ENCODE measurements around the gene PAX5.

PAX5 gene

GRCh38 chr9:36835271-36835996, 198.6 kb downstream of the PAX5 start:
- in situ Hi-C loops (cut with MboI; ENCODE audit: low pct_unique_long_range_greater_than_20kb, low sequenced_read_pairs): loop anchor here (25.0 kb wide), 1 partner anchor 552 kb away; no protein-coding TSS in a partner anchor
- no peak for DNase-seq

GRCh38 chr9:36834736-36835135, 199.3 kb downstream of the PAX5 start:
- DNase-seq: no peak
- in situ Hi-C loops (cut with MboI; ENCODE audit: low pct_unique_long_range_greater_than_20kb, low sequenced_read_pairs): loop anchor here (25.0 kb wide), 1 partner anchor 553 kb away; no protein-coding TSS in a partner anchor

- DNase-seq: no peak
- in situ Hi-C loops (cut with MboI; ENCODE audit: low pct_unique_long_range_greater_than_20kb, low sequenced_read_pairs): loop anchor here (25.0 kb wide), 1 partner anchor 553 kb away; no protein-coding TSS in a partner anchor
These were observed 200.1 kb downstream of the PAX5 start for GRCh38 chr9:36833954-36834353.

- no peak for DNase-seq
- in situ Hi-C loops (cut with MboI; ENCODE audit: low pct_unique_long_range_greater_than_20kb, low sequenced_read_pairs): loop anchor here (25.0 kb wide), 1 partner anchor 555 kb away; no protein-coding TSS in a partner anchor
These were observed 201.8 kb downstream of the PAX5 start for GRCh38 chr9:36832164-36832795.

GRCh38 chr9:36831381-36832161, 202.5 kb downstream of the PAX5 start:
- in situ Hi-C loops (cut with MboI; ENCODE audit: low pct_unique_long_range_greater_than_20kb, low sequenced_read_pairs): loop anchor here (25.0 kb wide), 1 partner anchor 556 kb away; no protein-coding TSS in a partner anchor
- no peak for DNase-seq

GRCh38 chr9:36828611-36829013, 205.5 kb downstream of the PAX5 start:
- DNase-seq: peak; percentile 12
- in situ Hi-C loops (cut with MboI; ENCODE audit: low pct_unique_long_range_greater_than_20kb, low sequenced_read_pairs): loop anchor here (25.0 kb wide), 1 partner anchor 559 kb away; no protein-coding TSS in a partner anchor

- no peak for DNase-seq
- in situ Hi-C loops (cut with MboI; ENCODE audit: low pct_unique_long_range_greater_than_20kb, low sequenced_read_pairs): loop anchor here (25.0 kb wide), 1 partner anchor 560 kb away; no protein-coding TSS in a partner anchor
These were observed 206.5 kb downstream of the PAX5 start for GRCh38 chr9:36827593-36827992.

GRCh38 chr9:36826581-36826980, 207.5 kb downstream of the PAX5 start:
- in situ Hi-C loops (cut with MboI; ENCODE audit: low pct_unique_long_range_greater_than_20kb, low sequenced_read_pairs): loop anchor here (25.0 kb wide), 1 partner anchor 561 kb away; no protein-coding TSS in a partner anchor
- DNase-seq: no peak

GRCh38 chr9:36825179-36825578, 208.9 kb downstream of the PAX5 start:
- in situ Hi-C loops (cut with MboI; ENCODE audit: low pct_unique_long_range_greater_than_20kb, low sequenced_read_pairs): loop anchor here (25.0 kb wide), 1 partner anchor 562 kb away; no protein-coding TSS in a partner anchor
- DNase-seq: no peak

GRCh38 chr9:36823934-36824333, 210.1 kb downstream of the PAX5 start:
- DNase-seq: no peak
- in situ Hi-C loops (cut with MboI; ENCODE audit: low pct_unique_long_range_greater_than_20kb, low sequenced_read_pairs): loop anchor here (25.0 kb wide), 1 partner anchor 88 kb away; no protein-coding TSS in a partner anchor

- in situ Hi-C loops (cut with MboI; ENCODE audit: low pct_unique_long_range_greater_than_20kb, low sequenced_read_pairs): loop anchor here (25.0 kb wide), 1 partner anchor 89 kb away; no protein-coding TSS in a partner anchor
- DNase-seq: no peak
These were observed 210.6 kb downstream of the PAX5 start for GRCh38 chr9:36823466-36823865.

GRCh38 chr9:36822201-36822600, 211.9 kb downstream of the PAX5 start:
- no peak for DNase-seq
- in situ Hi-C loops (cut with MboI; ENCODE audit: low pct_unique_long_range_greater_than_20kb, low sequenced_read_pairs): loop anchor here (25.0 kb wide), 1 partner anchor 90 kb away; no protein-coding TSS in a partner anchor

GRCh38 chr9:36820392-36820861, 213.6 kb downstream of the PAX5 start:
- in situ Hi-C loops (cut with MboI; ENCODE audit: low pct_unique_long_range_greater_than_20kb, low sequenced_read_pairs): loop anchor here (25.0 kb wide), 1 partner anchor 92 kb away; no protein-coding TSS in a partner anchor
- no peak for DNase-seq

GRCh38 chr9:36818965-36819870, 214.8 kb downstream of the PAX5 start:
- no peak for DNase-seq
- in situ Hi-C loops (cut with MboI; ENCODE audit: low pct_unique_long_range_greater_than_20kb, low sequenced_read_pairs): loop anchor here (25.0 kb wide), 1 partner anchor 93 kb away; no protein-coding TSS in a partner anchor

GRCh38 chr9:36818242-36818938, 215.7 kb downstream of the PAX5 start:
- no peak for DNase-seq

GRCh38 chr9:36817160-36817834, 216.8 kb downstream of the PAX5 start:
- in situ Hi-C loops (cut with MboI; ENCODE audit: low pct_unique_long_range_greater_than_20kb, low sequenced_read_pairs): loop anchor here (25.0 kb wide), 1 partner anchor 95 kb away; no protein-coding TSS in a partner anchor
- DNase-seq: no peak

More at GRCh38 chr9:36818242-36818938, 215.7 kb downstream of the PAX5 start:
- in situ Hi-C loops (cut with MboI; ENCODE audit: low pct_unique_long_range_greater_than_20kb, low sequenced_read_pairs): loop anchor here (25.0 kb wide), 1 partner anchor 94 kb away; no protein-coding TSS in a partner anchor

GRCh38 chr9:36816371-36816770, 217.7 kb downstream of the PAX5 start:
- in situ Hi-C loops (cut with MboI; ENCODE audit: low pct_unique_long_range_greater_than_20kb, low sequenced_read_pairs): loop anchor here (25.0 kb wide), 1 partner anchor 96 kb away; no protein-coding TSS in a partner anchor
- no peak for DNase-seq

All from KBM-7 (cell line).